Osteocyte (in vitro differentiated cells): ENCODE measurements around the gene BTBD16. TPM values are rescaled to one million over a fixed set of nuclear protein-coding genes. Genes with fewer than 3 reads are reported as not detected.

Source experiments
- DNase-seq: peaks from one replicate; pipeline ENCODE4 v3.0.0; 2021; ENCODE audit warnings: mixed read lengths; ENCODE audit not compliant: unreplicated experiment; ENCODE audit errors: extremely low spot score
- H3K27ac Mint-ChIP-seq: one replicate; pipeline ENCODE4 v1.8.0; 2021; ENCODE audit warnings: mild to moderate bottlenecking, mixed read lengths; ENCODE audit not compliant: unreplicated experiment
- H3K27me3 Mint-ChIP-seq: one replicate; pipeline ENCODE4 v1.8.0; 2021; ENCODE audit warnings: mixed read lengths; ENCODE audit not compliant: unreplicated experiment
- H3K36me3 Mint-ChIP-seq: one replicate; pipeline ENCODE4 v1.8.0; 2021; ENCODE audit warnings: mixed read lengths; ENCODE audit not compliant: unreplicated experiment
- H3K4me1 Mint-ChIP-seq: one replicate; pipeline ENCODE4 v1.8.0; 2021; ENCODE audit warnings: mixed read lengths; ENCODE audit not compliant: unreplicated experiment
- H3K4me3 Mint-ChIP-seq: one replicate; pipeline ENCODE4 v1.8.0; 2021; ENCODE audit warnings: mild to moderate bottlenecking, moderate library complexity, mixed read lengths; ENCODE audit not compliant: unreplicated experiment
- H3K9me3 Mint-ChIP-seq: one replicate; pipeline ENCODE4 v1.8.0; 2021; ENCODE audit warnings: mixed read lengths; ENCODE audit not compliant: unreplicated experiment
- CTCF ChIP-seq: fragments of 200-600 bp; sonication (generic); IDR thresholded peaks from 2 replicates; pipeline ENCODE4 v1.5.0; 2021; ENCODE audit warnings: antibody characterized with exemption, mild to moderate bottlenecking, moderate library complexity
- total RNA-seq: library from RNA; stranded (reverse); gene quantifications from 2 replicates; pipeline ENCODE4 v1.2.1, GENCODE V29; 2021

BTBD16 gene
- total RNA-seq, 1 donor from 2014 or later: not detected

- no peak for TF ChIP-seq CTCF
- Mint-ChIP-seq H3K4me3 (no peak overlapping the region), H3K4me1 (peaks cover 8% of the 10 kb centered on the region), H3K36me3 (no peaks in the 10 kb centered on the region), H3K27ac (no peak overlapping the region), H3K27me3 (peaks cover 13% of the 10 kb centered on the region), H3K9me3 (no peaks in the 10 kb centered on the region)
- DNase-seq: no peak
Observed at GRCh38 chr10:122348935-122349361, 77.9 kb downstream of the BTBD16 start.

GRCh38 chr10:122349758-122350369, 78.8 kb downstream of the BTBD16 start:
- Mint-ChIP-seq H3K4me3 (no peak overlapping the region), H3K9me3 (no peaks in the 10 kb centered on the region), H3K4me1 (peaks cover 4% of the 10 kb centered on the region), H3K27ac (no peak overlapping the region), H3K27me3 (peaks cover 14% of the 10 kb centered on the region), H3K36me3 (no peaks in the 10 kb centered on the region)
- DNase-seq: no peak
- TF ChIP-seq CTCF: no peak

- Mint-ChIP-seq H3K36me3 (no peaks in the 10 kb centered on the region), H3K9me3 (no peaks in the 10 kb centered on the region), H3K27me3 (peaks cover 14% of the 10 kb centered on the region), H3K4me1 (no peaks in the 10 kb centered on the region), H3K27ac (no peak overlapping the region), H3K4me3 (no peak overlapping the region)
- TF ChIP-seq CTCF: no peak
- DNase-seq: no peak
Observed at GRCh38 chr10:122350893-122351292, 79.8 kb downstream of the BTBD16 start.

GRCh38 chr10:122352817-122353525, 81.9 kb downstream of the BTBD16 start:
- H3K36me3 Mint-ChIP-seq: no peaks in the 10 kb centered on the region
- H3K4me3 Mint-ChIP-seq: no peak overlapping the region
- no peak for TF ChIP-seq CTCF
- no peaks in the 10 kb centered on the region for H3K4me1 Mint-ChIP-seq
- no peak overlapping the region for H3K27ac Mint-ChIP-seq
- H3K9me3 Mint-ChIP-seq: peaks cover under 1% of the 10 kb centered on the region
- no peak for DNase-seq
- peaks cover 14% of the 10 kb centered on the region for H3K27me3 Mint-ChIP-seq

- DNase-seq: no peak
- Mint-ChIP-seq H3K9me3 (peaks cover 10% of the 10 kb centered on the region), H3K27ac (no peak overlapping the region), H3K27me3 (peaks cover 18% of the 10 kb centered on the region), H3K4me3 (no peak overlapping the region), H3K4me1 (no peaks in the 10 kb centered on the region), H3K36me3 (peaks cover 4% of the 10 kb centered on the region)
- no peak for TF ChIP-seq CTCF
Observed at GRCh38 chr10:122354383-122354782, 83.3 kb downstream of the BTBD16 start.
